Measurements from ENCODE around the gene ARHGAP24.
"Not testable (repeated sequence)": the region's sequence is repeated elsewhere in the genome, so short reads cannot be mapped to it uniquely, and the experiment has no call there.

The ARHGAP24 gene

DNA sequence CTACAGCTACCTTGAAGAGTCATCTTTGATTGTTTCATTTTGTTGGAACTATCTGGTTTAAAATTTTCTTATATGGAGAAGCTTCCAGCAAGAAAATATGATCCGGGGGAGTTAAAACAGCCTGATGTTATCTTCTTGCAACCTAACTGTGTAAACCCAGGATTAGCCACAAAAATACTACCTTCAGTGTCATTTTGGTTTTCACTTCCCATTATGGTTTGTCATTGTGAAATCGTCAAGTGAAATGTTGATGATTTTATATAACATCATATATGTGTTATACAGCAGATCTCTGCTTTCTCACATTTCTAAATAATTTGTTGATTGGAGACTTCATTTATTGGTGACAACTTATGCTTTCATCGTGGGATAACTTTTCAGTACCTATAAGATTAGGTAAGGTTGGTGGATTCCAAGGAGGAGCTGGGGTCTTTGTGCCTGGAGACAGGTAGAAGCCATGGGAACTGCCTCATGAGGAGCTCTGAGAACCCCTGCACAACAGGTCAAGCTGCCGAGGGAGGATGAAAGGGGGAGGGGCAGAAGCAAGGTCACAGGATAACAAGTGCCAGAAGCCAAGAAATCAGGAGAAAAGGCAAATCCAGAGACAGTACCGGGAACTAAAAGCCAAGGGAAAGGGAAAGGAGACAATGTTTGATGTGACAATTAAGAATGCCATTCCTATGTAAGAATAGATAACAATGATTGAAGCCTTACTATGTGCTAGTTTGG, 7.2 kb downstream of the ARHGAP24 start:
- no peak for DNase-seq (ENCODE audit: low read depth in 2 of 2)

DNA sequence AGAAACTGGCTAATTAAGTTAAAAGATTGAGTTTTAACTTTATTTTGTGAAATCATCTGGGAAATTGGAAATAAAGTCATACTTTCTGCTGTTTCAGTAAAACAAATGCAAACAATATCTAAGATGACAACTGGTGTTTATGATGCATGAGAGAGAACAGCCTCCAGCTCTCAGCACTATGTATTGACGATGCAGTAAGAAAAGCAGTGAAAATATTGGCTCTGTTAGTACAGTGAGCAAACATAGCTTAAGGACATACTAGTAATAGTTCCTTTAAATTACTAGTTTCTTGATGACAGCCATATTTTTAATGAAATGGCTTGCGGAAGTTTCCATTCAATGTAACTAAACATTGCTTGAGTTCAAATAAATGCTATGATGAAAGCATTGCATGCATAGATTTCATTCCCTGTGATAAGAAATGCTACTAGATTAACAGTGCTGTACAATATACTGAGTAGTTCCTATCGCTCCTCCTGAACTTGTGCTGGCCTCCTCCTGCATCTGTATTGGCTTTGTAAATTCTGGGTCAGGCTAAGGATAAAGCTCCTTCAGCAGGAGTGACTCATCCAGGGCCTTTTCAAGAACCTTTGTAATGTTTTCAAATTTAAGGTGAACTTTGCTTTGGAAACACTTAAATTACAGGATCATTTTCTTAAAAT, 11.6 kb downstream of the ARHGAP24 start:
- no peak for DNase-seq (ENCODE audit: low read depth in 2 of 2)

DNA sequence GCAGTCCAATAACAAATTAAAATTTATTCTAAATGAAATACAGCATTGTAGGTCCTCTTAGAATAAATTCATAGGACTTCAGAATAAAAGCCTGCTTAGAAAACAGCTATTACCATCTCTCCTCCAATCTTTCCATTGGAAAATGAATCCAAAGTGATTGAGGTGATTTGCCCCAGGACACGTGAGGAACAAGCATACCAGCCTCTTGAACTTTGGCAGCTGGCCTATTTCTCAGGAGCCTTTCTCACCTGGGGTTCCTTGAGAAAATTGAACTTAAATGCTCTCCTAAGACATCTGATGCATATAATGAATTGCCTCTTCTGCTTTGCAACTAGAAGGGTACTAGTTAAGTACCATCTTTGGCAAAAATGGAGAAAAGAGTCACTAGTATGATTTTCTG, 13.5 kb downstream of the ARHGAP24 start:
- no peak for DNase-seq (ENCODE audit: low read depth in 2 of 2)

DNA sequence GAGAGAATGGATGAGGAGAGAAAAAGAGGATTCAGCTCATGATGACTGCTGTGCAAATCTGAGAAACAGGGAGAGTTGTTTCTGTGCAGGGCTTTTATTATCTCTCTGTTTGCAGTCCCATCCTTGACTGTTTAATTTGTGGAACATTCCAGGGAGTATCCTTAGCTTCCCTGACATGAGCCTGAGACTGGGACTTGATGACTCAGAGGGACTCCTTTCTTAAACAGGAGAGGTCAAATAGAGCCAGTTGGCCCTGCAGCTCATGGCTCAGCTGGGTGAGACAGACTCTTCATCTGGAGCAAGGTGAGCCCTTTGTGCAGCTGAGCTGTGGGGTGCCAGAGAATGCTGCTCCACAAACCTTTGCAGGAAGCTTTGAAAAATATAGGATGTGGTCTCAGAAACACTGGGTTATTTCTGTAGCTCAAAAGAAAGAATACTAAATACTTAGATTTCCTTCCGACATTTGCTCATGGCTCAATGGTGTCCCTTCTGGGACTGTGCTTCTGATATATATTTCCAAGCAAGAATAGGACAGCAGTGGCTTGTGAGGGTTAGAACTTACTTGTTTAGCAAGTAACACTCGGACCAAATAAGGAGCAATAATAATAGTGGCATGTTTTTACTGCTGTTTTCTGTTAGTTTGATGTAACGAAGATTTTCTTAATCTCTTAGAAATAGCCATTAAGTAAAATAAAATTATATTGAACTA, 14.5 kb downstream of the ARHGAP24 start:
- no peak for DNase-seq (ENCODE audit: low read depth in 2 of 2)

DNA sequence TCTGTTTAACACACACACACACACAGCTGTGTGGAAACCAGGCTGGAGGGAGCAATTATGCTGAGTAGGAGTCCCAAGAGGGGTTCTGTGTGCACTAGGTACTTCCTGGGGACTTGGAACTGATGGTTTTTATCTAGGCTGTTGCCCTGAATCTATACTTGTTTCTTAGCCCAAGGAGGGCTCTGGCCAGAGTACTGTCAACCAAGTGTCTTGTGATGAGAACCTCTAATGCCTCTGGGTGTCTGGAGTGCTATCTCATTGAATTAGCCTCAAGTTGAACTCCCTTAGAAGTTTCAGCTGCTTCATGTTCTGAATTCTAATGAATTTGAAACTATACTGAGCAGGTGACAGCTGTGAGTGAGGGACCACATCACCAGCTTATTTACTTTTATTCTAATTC, 16.6 kb downstream of the ARHGAP24 start:
- DNase-seq (ENCODE audit: low read depth in 2 of 2): no peak

DNA sequence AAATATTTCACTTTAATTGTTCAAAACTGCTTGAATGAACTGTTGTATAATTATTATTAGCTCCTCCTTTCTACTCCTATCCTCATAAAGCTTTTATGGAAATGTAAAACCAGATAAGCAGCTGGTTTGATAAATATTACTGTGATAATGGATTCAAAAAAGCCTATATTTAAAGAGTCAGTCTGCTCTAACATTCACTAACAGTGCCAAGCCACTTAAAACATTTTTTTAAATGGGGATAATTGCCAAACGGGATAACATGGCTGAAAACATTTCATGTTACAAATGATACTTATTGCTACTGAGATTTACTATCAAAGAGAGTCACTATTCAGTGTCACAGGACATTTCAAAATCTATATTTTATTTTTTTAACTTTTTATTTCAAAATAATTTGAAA, 17.4 kb downstream of the ARHGAP24 start:
- DNase-seq (ENCODE audit: low read depth in 2 of 2): no peak

DNA sequence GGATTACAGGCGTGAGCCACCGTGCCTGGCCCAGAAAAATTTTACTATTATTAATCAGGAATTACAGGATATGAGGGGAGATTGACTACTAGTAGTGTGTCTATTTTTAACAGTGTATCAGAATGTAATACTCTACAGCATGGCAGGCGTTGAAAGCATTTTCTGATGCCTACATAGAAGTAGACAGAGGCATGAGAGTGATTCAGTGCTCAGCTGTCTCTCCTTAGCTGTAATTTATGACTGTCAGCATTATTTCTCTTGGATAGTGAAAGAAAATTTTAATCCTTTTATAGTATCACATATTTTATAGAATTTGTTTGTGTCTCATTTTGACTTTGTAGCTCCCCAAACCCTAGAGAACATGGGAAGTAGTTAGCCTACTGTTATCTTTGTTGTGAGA, 20.7 kb downstream of the ARHGAP24 start:
- DNase-seq (ENCODE audit: low read depth in 2 of 2): no peak

DNA sequence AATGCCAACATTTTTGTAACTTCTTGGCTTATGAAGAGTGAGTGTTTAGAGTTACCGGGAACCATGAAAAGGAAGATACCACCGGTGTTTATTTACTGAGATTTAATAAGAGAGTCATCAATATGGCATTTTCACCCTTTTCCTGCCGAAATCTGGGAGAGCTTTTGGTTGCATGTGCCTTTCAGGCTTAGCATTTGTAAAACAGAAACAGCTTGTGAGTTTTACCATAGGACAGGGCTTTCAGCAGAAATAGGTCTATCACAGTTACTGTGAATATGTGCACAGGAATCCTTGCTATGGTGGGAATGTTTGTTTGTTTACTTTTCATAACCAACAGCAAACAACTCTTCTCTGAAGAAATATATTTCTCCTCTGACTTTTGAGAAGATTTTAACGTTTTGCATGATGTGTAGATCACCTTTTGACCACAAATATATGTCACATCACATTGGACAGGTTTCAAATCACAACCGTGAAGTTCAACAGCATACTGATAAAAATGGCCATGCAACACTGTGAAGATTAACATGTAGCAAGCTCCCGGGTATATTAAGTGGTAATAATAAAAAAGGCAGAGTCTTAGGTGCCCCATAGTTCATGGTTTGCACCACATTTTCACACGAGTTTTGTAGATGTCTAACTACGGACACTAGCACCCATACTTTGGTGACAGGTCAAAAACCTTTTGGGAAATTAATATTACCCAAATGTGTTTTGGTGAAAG, 21.3 kb downstream of the ARHGAP24 start:
- DNase-seq (ENCODE audit: low read depth in 2 of 2): no peak

DNA sequence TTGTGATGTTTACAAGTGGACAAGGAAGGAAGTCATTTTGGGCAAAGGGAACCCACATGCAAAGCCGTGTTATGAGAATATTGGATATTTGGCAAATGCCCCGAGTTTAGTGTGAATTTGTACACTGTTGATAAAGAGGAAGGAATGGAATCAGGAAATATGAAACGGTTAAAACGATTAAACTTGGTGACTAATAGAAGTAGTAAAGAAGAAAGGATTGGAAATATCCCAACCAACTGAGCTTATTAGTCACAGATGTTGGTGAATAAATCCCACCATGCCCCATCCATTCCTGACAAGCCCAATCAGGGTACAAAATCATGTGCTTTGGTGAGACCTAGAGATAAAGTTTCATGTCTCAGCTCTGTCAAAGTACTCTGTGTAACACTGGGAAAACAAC, 22.0 kb downstream of the ARHGAP24 start:
- no peak for DNase-seq (ENCODE audit: low read depth in 2 of 2)

DNA sequence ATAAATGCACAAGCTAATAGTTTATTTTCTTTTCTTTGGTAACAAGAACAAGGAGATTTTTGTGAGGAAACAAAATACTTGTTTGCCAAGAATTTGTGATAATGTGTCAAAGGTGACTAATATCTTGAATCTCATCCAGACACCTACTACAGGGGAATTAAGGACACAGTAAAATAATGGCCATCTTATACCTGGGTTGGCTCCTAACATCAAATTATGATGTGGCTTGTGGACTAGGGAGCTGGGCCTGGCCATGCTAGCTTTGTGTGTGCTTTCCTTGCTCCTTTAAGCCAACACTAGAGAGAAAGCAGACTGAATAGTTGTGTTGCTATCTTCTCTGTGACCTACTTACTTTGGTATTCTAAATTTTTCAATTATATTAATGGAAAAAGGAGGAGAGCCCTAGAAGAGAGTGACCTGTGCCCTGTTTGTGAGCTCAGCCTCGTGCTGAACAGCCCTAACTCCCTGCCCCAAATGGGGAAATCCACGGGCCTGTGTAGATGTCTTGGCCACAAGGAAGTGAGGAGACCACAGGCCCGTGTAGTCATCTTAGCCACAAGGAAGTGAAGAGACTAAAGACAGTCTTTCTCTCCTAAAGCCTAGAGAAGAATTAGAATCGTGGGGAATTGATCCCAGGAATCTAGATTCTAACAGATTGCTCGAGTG, 23.3 kb downstream of the ARHGAP24 start:
- DNase-seq (ENCODE audit: low read depth in 2 of 2): no peak

DNA sequence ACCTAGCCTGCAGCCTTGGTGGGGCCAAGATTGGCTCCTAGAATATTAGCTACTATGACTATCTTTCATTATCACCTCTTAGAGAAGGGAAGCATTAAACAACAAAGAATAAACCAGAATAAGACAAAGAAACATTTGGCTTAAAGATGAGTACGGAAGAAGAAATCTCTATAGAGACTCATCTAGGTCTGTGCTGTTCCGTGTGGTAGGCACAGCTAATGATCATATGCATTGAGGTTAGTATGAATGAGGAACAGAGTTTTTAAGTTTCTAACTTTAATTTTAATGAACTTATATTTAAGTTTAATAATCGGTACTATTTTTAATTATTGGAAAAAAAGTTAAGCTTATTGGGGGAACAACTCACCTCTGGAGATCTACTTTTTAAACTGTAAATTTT, 24.6 kb downstream of the ARHGAP24 start:
- DNase-seq (ENCODE audit: low read depth in 2 of 2): no peak

DNA sequence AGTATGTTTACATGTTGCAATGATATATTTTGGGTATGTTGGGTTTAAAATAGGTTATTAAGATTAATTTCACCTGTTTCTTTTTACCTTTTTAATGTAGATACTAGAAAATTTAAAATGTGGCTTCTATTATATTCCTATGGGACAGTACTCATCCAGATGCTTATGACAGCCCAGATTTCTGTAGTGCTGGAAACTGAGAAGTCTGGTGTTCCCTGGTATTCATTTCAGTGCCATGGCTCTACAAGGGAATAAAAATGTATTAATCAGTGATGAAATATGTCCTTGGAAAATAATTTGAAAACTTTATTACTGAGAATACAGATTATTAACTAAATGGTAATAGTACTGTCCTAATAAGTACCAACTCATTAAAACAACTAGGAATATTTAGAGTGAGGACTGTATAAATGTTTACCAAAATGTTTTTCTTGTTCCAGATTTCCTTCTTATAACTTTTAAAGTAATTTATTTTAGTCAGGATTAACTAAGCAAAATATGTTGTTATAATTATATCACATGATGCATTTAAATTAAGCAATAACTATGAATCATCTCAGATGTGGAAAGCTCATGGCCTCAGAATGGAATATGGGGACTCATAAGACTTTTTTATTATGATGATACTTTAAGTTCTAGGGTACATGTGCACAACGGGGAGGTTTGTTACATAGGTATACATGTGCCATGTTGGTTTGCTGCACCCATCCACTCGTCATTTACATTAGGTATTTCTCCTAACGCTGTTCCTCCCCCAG, 25.3 kb downstream of the ARHGAP24 start:
- no peak for DNase-seq (ENCODE audit: low read depth in 2 of 2)

DNA sequence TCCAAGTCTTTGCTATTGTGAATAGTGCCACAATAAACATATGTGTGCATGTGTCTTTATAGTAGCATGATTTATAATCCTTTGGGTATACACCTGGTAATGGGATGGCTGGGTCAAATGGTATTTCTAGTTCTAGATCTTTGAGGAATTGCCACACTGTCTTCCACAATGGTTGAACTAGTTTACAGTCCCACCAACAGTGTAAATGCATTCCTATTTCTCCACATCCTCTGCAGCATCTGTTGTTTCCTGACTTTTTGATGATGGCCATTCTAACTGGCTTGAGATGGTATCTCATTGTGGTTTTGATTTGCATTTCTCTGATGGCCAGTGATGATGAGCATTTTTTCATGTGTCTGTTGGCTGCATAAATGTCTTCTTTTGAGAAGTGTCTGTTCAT, 26.2 kb downstream of the ARHGAP24 start:
- DNase-seq (ENCODE audit: low read depth in 2 of 2): not testable (repeated sequence)

DNA sequence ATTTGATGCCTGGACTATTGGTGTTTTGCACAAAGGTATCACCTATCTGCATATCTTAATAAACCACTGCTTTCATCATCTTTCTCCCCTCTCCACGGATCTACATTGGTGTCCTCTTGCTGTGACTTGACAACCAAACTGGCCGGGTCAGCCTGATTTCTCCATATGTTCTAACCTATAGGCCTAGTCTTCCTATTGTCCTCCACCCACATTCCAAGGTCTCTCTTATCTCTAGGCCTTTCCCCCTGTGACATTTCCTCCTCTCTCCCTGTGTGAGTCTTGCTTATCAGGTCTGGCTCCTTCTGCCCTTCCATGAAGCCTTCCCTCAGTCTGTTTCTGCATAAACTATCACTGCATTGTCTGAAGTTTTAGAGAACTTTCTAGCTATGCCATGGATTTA, 33.7 kb downstream of the ARHGAP24 start:
- DNase-seq (ENCODE audit: low read depth in 2 of 2): no peak

DNA sequence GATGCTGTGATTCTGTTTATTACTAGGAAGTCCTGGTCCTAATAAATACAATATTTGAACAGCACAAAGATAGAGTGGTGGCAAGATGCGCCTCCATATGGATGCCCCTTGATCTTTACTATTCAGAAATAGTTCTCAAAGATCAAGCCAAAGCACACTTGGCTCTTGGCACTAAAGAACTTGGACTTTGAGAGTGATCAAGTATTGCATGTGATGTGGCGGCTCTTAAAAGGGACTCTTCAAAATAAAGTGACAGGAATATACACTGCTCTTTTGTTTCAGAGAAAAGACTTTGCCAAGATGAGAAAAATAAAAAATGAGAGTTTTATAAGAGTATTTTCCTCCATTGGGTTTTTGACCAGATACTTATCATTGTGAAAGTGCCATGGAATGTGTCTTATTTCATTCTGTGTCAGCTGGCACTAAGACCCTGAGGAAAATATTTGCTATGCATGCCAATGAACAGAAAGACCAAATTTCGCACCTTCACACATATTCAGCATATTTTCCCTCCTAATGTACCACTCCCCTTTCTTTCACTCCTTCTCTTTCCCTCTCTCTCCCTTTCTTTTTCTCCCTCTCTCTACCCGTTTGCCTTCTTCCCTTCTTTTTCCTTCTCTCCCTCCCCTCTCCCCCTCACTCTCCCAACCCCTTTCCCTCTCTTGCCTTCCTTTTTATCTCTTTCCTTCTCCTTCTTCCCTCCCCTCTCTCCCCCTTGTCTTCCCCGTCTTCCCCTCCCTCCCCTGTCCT, 35.1 kb downstream of the ARHGAP24 start:
- DNase-seq (ENCODE audit: low read depth in 2 of 2): no peak

DNA sequence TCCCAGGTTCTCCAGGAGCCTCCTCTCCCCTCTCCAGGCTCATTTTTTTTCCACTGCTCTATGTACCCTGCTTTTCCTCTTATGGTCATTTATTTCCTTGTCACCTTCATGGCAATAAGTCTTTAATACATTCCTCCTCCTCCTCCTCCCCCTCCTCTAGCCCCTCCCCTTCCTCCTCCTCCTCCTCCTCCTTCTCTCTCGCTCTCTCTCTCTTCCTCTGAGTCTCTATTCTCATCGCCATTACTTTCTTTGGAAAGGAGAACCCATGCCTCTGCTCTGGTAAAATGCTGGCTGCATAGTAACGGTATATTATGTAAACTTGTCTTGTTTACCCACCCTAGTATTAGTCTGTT, 35.7 kb downstream of the ARHGAP24 start:
- DNase-seq (ENCODE audit: low read depth in 2 of 2): no peak

DNA sequence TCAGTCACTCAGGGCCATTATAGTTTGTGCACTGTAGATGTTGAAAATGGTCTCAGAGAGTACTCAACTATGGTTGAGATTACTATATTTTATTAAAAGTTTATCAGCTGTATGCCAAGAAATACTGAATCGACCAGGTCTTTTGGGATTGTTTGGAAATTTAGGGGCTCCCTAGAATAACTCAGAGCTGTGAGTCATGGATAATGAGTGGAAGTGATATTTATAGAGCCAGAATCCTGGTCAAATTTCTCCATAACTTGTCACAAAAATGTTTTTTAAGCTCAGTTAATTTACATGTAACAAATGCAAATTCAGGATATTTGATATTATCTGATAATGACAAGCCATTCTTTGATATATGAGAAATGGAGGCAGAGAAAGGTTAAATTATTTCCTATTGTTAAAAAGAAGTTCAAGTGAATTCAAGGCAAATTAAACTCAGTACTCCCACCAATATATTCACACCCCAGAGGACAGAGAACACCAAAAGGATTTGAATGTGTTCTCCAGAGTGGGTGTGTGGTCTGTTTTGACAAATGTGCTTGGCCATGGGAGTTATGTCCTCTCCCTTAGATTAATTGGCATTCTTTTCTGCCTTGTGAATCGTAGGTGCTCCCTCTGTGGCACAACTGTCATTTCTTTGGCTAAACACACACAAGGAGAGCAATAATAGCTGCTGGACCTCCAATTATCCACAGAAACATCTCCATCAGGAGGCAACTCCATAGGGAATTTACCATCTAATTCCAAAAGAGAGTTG, 37.7 kb downstream of the ARHGAP24 start:
- DNase-seq (ENCODE audit: low read depth in 2 of 2): no peak

DNA sequence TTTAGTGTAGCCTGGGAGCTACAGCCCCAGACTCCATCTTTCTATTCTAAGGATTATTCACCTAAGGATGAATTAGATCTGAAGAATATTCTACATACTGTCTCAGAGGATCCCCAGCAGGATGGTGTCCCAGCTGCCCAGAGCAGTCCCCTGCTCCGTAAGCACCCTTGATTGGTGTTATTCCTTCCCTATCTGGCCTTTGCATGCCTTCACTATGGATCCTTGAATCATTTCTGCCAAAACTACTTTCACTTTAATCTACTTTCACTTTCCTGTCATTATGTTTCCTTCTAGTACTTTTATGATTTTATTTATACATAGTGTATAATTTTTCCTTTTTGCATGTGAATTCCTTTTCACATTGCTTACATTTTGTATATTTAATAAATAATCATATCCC, 39.2 kb downstream of the ARHGAP24 start:
- DNase-seq (ENCODE audit: low read depth in 2 of 2): no peak

DNA sequence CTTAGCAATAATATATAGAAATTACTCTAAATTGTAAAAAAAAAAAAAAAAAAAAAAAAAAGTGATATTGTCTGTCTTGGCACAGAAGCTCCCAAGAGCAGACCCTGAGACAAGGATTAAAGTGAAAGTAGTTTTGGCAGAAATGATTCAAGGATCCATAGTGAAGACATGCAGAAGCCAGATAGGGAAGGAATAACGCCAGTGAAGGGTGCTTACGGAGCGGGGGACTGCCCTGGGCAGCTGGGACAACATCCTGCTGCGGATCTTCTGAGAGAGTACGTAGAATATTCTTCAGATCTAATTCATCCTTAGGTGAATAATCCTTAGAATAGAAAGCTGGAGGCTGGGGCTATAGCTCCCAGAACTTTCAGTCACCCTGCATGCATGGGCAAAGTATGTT, 39.8 kb downstream of the ARHGAP24 start:
- no peak for DNase-seq (ENCODE audit: low read depth in 2 of 2)

DNA sequence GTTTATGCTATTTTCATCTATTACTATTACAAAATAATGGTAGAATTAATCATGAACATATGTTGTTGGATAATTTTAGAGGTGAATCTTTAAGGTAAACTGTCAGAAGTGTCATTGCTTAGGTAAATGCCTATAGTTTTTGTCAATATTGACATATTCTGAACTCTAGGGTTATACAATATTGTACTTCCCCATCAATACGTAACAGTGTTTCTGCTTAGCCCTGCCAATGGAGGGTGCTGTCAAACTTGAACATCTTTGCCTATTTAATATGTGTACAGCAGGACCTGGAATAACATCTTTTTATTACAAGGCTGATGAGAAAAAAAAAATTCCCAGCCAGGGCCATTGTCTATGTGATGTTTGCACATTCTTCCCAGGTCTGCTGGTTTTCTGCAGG, 40.8 kb downstream of the ARHGAP24 start:
- DNase-seq (ENCODE audit: low read depth in 2 of 2): no peak

Measured in stimulated activated CD8-positive, alpha-beta memory T cell treated with anti-CD3 and anti-CD28 coated beads, Interleukin-15, amount 100 ng/mL, for 4 hours (primary cell).